Measurements from ENCODE around the gene METTL24. TPM values are rescaled to one million over a fixed set of nuclear protein-coding genes. Genes with fewer than 3 reads are reported as not detected.
"Not testable (repeated sequence)": the region's sequence is repeated elsewhere in the genome, so short reads cannot be mapped to it uniquely, and the experiment has no call there.

METTL24 gene
- polyA plus RNA-seq, 3 donors: 0.27 to 2.9 (median 0.54) TPM

DNA sequence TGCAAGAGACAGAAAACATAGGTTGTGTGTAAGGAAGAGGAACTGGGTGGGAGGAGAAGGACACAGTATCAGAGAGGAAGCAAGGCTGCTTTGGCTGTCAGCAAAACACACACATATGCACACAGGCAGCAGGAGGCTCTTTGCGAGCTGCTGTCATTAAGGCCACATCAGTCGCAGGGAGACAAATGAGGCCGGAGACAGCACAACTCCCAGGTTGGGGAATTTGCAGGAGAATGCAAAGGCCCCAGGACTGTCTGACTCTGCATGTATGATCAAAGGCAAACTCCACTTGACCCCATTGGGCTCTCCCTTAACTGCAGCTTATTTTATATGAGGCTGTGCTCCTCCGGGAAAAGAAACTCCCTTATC is 35.3 kb downstream of the METTL24 start:
- 41 to 67% (median 50%) methylated on average over 4 of the region's 4 CpGs for WGBS, 3 donors
- no peak overlapping the region for H3K27ac ChIP-seq (ENCODE audit: low read depth, low read length)

GRCh38 chr6:110322151-110322873 is 35.8 kb downstream of the METTL24 start:
- H3K27ac ChIP-seq (ENCODE audit: low read depth, low read length): no peak overlapping the region
- WGBS, 3 donors: 60 to 72% (median 68%) methylated on average over 6 of the region's 6 CpGs

DNA sequence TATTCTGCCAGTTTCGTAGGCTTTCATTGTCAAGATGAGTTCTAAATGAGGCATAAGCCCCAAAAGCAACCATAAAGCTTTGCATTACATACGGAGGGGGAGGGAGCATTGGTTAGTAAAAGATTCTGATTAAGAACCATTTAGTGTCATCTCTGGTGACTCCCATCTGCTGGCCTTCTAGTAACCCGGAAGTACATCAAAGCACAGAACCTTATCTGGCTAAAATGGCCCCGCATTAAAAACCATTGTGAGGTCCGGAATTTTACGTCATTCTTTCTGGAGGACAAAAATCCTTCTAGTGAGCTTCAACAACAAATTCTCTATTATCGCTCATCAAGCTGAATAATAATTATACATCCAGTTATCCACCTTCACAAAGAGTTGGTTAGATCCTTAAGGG is 37.8 kb downstream of the METTL24 start:
- 89 to 93% (median 91%) methylated on average over 7 of the region's 7 CpGs for WGBS, 3 donors
- H3K27ac ChIP-seq (ENCODE audit: low read depth, low read length): no peak overlapping the region

DNA sequence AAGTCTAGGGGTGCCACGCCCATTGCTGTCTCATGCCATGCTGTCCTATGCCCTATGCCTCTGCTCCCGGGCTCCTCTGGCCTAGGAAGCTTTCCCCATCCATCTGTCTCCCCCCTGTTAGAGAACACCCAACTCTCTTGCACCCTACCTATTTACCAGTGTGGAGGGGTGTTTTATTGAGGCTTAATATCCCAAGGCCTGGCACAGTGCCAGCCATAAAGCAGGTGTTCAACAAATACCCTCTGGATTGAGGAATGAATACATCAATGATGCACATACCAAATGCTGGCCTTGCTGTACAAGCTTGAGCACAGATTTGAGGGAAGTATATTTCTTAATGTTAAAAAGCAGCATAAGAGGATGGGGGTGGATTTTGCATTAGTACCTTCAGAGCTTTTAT is 38.3 kb downstream of the METTL24 start:
- no peak overlapping the region for H3K27ac ChIP-seq (ENCODE audit: low read depth, low read length)
- 94 to 100% (median 98%) methylated on average over 2 of the region's 2 CpGs for whole genome bisulfite sequencing, 3 donors

- 61 to 97% (median 81%) methylated on average over 3 of the region's 3 CpGs for WGBS, 3 donors
Measured at GRCh38 chr6:110319381-110319780, 38.8 kb downstream of the METTL24 start.

DNA sequence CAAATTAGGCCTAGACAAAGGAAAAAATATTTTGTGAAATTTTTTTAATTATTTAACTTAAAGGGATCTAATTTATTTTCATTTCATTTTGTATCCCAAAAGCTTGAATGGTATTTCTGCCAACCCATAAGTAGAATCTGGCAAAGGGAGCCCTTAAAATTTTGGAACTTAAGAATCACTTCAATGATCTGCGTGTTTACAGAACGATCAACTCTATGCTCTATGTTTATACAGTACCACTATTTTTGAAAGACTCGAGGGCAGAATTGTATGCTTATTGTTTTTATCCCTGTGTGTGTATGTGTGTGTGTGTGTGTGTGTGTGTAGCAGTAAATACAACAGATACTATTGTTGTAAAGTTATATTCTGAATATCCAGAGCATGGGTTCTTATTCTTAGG is 39.2 kb downstream of the METTL24 start:
- no peak overlapping the region for H3K27ac ChIP-seq (ENCODE audit: low read depth, low read length)
- WGBS, 3 donors: 56 to 65% (median 62%) methylated on average over 3 of the region's 3 CpGs

More at GRCh38 chr6:110319381-110319780, 38.8 kb downstream of the METTL24 start:
- H3K27ac ChIP-seq (ENCODE audit: low read depth, low read length): no peak overlapping the region

DNA sequence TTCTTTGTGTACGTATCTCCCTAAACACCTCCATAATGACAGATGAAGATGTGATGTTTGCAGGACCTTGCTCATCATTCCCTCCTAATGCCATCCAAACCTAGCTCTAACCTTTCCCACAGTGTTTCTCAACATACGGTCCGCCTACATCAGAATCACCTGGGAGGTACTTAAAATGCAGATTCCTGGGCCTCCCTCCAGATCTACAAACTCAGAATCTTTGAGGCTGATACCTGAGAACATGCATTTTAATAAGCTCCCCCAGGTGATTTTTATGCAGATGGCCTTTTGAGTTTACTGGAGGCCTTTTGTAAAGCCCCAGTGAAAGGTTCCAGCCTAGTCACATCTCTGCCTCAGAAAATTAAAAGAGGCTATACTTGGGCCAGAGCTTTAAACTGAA is 40.5 kb downstream of the METTL24 start:
- H3K27ac ChIP-seq (ENCODE audit: low read depth, low read length): no peak overlapping the region
- WGBS, 3 donors: 93 to 96% (median 94%) methylated on average over 3 of the region's 3 CpGs

DNA sequence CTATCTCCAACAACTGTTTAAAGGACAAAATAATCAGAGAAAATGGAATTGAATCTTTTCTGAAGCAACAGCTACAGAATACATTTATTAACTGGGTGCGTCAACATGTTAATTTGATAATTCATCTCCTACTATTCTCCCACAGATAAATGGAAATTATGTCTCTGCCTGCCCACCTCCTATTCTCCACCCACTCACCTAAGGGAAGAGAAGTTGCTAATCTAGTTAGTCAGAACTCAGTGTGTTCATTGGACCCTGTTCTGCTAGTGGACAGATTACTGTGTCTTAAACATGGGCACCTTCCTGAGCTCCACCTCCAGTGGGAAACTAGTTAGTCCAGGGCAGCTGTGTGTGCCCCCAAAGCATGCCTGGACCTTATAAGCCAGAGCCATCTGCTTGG is 41.0 kb downstream of the METTL24 start:
- WGBS, 3 donors: 94 to 100% (median 97%) methylated on average over 1 of the region's 1 CpG
- no peak overlapping the region for H3K27ac ChIP-seq (ENCODE audit: low read depth, low read length)

DNA sequence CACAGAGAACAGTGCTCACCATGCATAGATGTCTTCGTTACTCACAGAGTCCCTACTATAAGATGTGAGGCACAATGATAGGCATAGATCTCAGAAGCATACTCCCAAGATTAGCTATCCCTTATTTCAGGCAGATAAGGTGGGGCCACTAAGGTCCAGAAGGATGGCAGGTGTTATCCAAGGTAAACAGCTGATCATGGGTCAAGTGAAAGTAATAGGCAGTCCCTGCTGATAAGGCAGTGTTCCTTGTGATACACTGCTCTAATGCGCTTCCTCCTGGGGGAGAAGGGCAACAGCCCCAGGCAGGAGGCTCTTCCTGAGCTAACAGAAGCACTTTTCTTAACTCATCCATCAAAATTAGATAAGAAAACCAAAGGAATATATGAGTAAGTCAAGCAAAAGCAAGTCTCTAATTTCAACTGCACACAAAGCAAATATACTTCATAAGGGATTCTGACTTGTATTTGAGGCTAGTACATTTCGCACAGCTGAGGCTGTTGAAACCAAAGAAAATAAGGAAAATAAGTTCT is 42.2 kb downstream of the METTL24 start:
- H3K27ac ChIP-seq (ENCODE audit: low read depth, low read length): no peak overlapping the region
- 84 to 94% (median 85%) methylated on average over 3 of the region's 3 CpGs for WGBS, 3 donors

- H3K27ac ChIP-seq (ENCODE audit: low read depth, low read length): no peak overlapping the region
- WGBS, 3 donors: 85 to 90% (median 86%) methylated on average over 6 of the region's 6 CpGs
Measured at GRCh38 chr6:110315207-110315868, 42.8 kb downstream of the METTL24 start.

- no peak overlapping the region for H3K27ac ChIP-seq (ENCODE audit: low read depth, low read length)
- WGBS, 3 donors: 65 to 88% (median 85%) methylated on average over 3 of the region's 3 CpGs
Measured at GRCh38 chr6:110310861-110311446, 47.2 kb downstream of the METTL24 start.

DNA sequence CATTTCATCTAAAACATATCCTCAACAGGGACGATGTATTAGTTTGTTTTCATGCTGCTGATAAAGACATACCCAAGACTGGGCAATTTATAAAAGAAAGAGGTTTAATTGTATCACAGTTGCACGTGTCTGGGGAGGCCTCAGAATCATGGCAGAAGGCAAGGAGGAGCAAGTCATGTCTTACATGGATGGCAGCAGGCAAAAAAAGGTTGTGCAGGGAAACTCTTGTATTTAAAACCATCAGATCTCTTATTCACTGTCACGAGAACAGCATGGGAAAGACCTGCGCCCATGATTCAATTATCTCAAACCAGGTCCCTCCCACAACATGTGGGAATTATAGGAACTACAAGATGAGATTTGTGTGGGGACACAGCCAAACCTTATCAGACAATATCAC is 48.7 kb downstream of the METTL24 start:
- not testable (repeated sequence) for H3K27ac ChIP-seq (ENCODE audit: low read depth, low read length)
- WGBS, 3 donors: 86 to 90% (median 88%) methylated on average over 4 of the region's 4 CpGs

DNA sequence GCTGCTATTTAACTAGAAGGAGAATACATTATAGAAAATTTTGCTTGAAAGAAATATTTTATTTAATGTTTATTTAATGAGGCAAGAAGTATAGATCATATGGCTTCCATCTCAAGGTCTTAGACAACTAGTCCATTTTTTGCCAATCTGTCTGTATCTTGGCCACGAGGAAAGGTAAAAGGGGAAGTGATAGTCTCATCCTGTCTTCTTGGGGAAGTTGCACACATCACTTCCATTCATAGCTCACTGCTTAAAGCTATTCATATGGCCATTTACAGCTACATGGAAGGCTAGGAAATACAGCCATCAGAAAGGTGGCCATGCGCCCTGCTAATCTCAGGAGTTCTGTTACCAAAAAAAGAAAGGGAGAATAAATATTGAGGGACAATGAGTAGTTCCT is 50.8 kb downstream of the METTL24 start:
- no peak overlapping the region for H3K27ac ChIP-seq (ENCODE audit: low read depth, low read length)
- WGBS, 3 donors: 55 to 60% (median 59%) methylated on average over 2 of the region's 2 CpGs

GRCh38 chr6:110305832-110306231 is 52.3 kb downstream of the METTL24 start:
- H3K27ac ChIP-seq (ENCODE audit: low read depth, low read length): not testable (repeated sequence)
- WGBS, 3 donors: 79 to 98% (median 92%) methylated on average over 2 of the region's 2 CpGs

- 80 to 87% (median 87%) methylated on average over 6 of the region's 6 CpGs for WGBS, 3 donors
- H3K27ac ChIP-seq (ENCODE audit: low read depth, low read length): not testable (repeated sequence)
Measured at GRCh38 chr6:110303692-110304091, 54.5 kb downstream of the METTL24 start.

DNA sequence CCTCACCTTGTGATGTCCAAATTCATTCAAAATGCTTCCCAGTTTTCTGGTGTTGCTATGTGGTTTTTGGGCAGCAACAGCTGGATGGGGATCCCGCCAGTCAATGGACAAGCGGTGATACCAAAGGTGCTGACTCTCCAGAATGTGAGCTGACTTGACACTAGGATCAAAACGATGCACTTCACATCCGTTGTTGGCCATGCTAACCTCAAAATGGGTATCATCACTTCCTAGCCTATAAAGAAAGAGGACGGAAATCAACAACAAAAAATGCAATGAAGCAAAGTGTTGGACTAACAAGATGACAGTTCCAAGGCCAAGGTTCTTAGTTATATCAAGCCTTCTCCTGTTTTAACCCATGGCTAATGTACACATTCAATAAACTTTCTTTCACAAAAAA is 59.2 kb downstream of the METTL24 start:
- 80 to 96% (median 88%) methylated on average over 5 of the region's 5 CpGs for WGBS, 3 donors
- H3K27ac ChIP-seq (ENCODE audit: low read depth, low read length): no peak overlapping the region

- WGBS, 3 donors: 27 to 54% (median 49%) methylated on average over 2 of the region's 2 CpGs
- no peak overlapping the region for H3K27ac ChIP-seq (ENCODE audit: low read depth, low read length)
Measured at GRCh38 chr6:110298411-110298810, 59.7 kb downstream of the METTL24 start.

DNA sequence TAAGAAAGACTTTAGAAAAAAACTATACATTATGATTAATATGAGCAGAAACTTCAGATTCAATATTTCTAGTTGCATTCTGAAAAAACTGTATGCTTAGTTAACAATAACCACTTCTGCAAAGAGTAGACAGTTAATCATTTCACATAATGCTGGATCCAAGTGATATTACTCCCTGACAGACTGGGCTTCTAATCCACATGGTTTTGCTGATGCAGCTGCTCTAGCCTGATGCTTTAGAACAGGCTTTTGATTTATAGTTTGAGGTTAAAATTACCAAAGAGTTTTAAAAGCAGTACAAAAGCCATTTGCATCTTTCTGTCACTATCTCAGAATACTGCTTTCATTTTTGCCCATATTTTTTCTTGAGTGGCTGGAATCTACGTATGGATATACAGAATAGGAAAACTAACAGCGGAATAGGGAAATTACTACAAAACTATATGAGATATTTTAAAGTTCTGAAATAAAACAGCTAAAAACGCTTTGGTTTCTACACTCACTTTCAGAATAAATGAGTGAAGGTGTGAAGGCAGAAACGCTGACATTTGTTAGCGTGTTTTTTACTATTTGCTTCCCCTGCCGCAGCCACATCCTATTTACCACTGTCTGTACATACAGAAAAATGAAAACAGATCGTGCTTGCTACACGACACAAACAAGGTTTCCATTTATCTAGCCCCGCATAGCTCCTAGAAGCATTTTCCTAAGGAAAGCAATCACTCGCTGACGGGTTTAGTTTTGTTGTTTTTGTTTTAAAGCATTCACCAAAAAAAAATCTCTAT is 61.7 kb downstream of the METTL24 start:
- WGBS, 3 donors: 48 to 63% (median 56%) methylated on average over 11 of the region's 11 CpGs

More for the DNA sequence above, 61.7 kb downstream of the METTL24 start:
- H3K27ac ChIP-seq (ENCODE audit: low read depth, low read length): no peak overlapping the region
